Heart left ventricle (tissue), 13 donors: ENCODE data around the gene LRRC18.

ENCODE experiments used
- CTCF ChIP-seq, 12 donors: fragments of 200-600 bp; sonication (generic) in 4 of 12; IDR thresholded peaks; one replicate each; pipeline versions ENCODE4 v1.5.0 to v1.8.0; 2018 to 2022; ENCODE audit warnings: antibody characterized with exemption in 12 of 12, mild to moderate bottlenecking in 5 of 12
- POLR2A ChIP-seq, 2 donors: fragments of 450-650 bp; IDR thresholded peaks; one replicate each; pipeline ENCODE4 v1.6.1; 2017; ENCODE audit warnings: antibody characterized with exemption in 2 of 2, mild to moderate bottlenecking in 2 of 2, moderate library complexity in 2 of 2
- donor health status: ischemic (EF 13 %, LVEDD 7.1; RV severe dilation, severe dysfunction).
- donor health status: DM: no; HTN: yes; CAD: no.
- donor health status: DM: no; HTN: no; CAD: no.
- donor health status: ischemic (EF 25% LVEDD 6.9; RV normal size, moderate dysfunction).
- donor health status: ischemic (EF 25% LVEDD 5.7; RV mildly dilated, moderate dysfunction).
- donor health status: ischemic (EF 35%, LVEDD 5.7; RV mildly dilated, moderate dysfunction).
- donor health status: nonischemic (EF 11% LVEDD 7.7; RV severe dilation, severe dysfunction).
- donor health status: DM: yes; HTN: yes; CAD: no.
- donor health status: PGD.
- donor health status: ischemic (EF 29% LVEDD 5.4; RV normal size, mild dysfunction).
- donor health status: nonischemic (EF 23%, LVEDD 6.1; RV moderate dilation, normal function).

GRCh38 chr10:48904861-48905260 is 34.8 kb downstream of the LRRC18 start:
- TF ChIP-seq POLR2A (IDR thresholded peaks at IDR 0.05): no peak
- no peak for TF ChIP-seq CTCF (IDR thresholded peaks at IDR 0.05)
